Loucy (cell line): ENCODE results near the gene PLEKHB1.

Source experiments
- H2AFZ ChIP-seq: fragments of 200-600 bp; sonication (generic); 2 replicates; pipeline ENCODE4 v1.6.0; 2016; ENCODE audit warnings: antibody characterized with exemption, mild to moderate bottlenecking, low read length, moderate library complexity
- H3F3A ChIP-seq: fragments of 200-600 bp; 2 replicates; pipeline ENCODE4 v1.6.0; 2016; ENCODE audit warnings: antibody characterized with exemption, low read depth, mild to moderate bottlenecking
- H3K27me3 ChIP-seq: fragments of 200-600 bp; sonication (generic); 2 replicates; pipeline ENCODE4 v1.6.1; 2014; ENCODE audit warnings: low read length, mild to moderate bottlenecking; ENCODE audit not compliant: insufficient read depth, poor library complexity, severe bottlenecking
- H3K36me3 ChIP-seq: fragments of 200-600 bp; sonication (generic); 2 replicates; pipeline ENCODE4 v1.6.1; 2016; ENCODE audit warnings: low read length; ENCODE audit not compliant: insufficient read depth
- H3K4me1 ChIP-seq: fragments of 200-600 bp; sonication (generic); 2 replicates; pipeline ENCODE4 v1.5.1; 2014; ENCODE audit warnings: low read length, mild to moderate bottlenecking; ENCODE audit not compliant: insufficient read depth, poor library complexity, severe bottlenecking
- H3K4me2 ChIP-seq: fragments of 200-600 bp; sonication (generic); 2 replicates; pipeline ENCODE4 v1.6.0; 2014; ENCODE audit warnings: antibody characterized with exemption, low read length, low read depth, mild to moderate bottlenecking; ENCODE audit not compliant: poor library complexity, severe bottlenecking
- H3K4me3 ChIP-seq: fragments of 200-600 bp; sonication (generic); 2 replicates; pipeline ENCODE4 v1.5.1; 2014; ENCODE audit warnings: low read length, mild to moderate bottlenecking, mixed read lengths; ENCODE audit not compliant: poor library complexity, severe bottlenecking
- H3K79me2 ChIP-seq: fragments of 200-600 bp; sonication (generic); 2 replicates; pipeline ENCODE4 v1.6.1; 2014; ENCODE audit warnings: low read length; ENCODE audit not compliant: insufficient read depth
- H3K9ac ChIP-seq: fragments of 200-600 bp; sonication (generic); 2 replicates; pipeline ENCODE4 v1.6.0; 2014; ENCODE audit warnings: mild to moderate bottlenecking, low read depth, low read length, moderate library complexity; ENCODE audit not compliant: poor library complexity, severe bottlenecking
- H3K9me2 ChIP-seq: fragments of 200-600 bp; sonication (generic); replicated peaks from 2 replicates; pipeline ENCODE4 v1.6.1; 2016; ENCODE audit warnings: low read depth, low read length, mixed read lengths
- H3K9me3 ChIP-seq: fragments of 200-600 bp; sonication (generic); 2 replicates; pipeline ENCODE4 v1.6.1; 2014; ENCODE audit warnings: mild to moderate bottlenecking, antibody characterized with exemption, low read length, low read depth; ENCODE audit not compliant: insufficient read depth
- H4K20me1 ChIP-seq: fragments of 200-600 bp; sonication (generic); 2 replicates; pipeline ENCODE4 v1.6.0; 2014; ENCODE audit warnings: antibody characterized with exemption, low read length, mild to moderate bottlenecking; ENCODE audit not compliant: insufficient read depth, poor library complexity, severe bottlenecking
- EZH2phosphoT487 ChIP-seq: fragments of 200-600 bp; IDR thresholded peaks from 2 replicates; pipeline ENCODE4 v1.6.1; 2018; ENCODE audit warnings: antibody characterized with exemption, mild to moderate bottlenecking, moderate library complexity, borderline replicate concordance
- TF ChIP-seq, protein P1 (sequence below): fragments of 200-600 bp; sonication (generic); conservative IDR thresholded peaks from 2 replicates; pipeline ENCODE4 v1.5.1; 2014; ENCODE audit warnings: mild to moderate bottlenecking, antibody characterized with exemption, low read length

Gene PLEKHB1

DNA sequence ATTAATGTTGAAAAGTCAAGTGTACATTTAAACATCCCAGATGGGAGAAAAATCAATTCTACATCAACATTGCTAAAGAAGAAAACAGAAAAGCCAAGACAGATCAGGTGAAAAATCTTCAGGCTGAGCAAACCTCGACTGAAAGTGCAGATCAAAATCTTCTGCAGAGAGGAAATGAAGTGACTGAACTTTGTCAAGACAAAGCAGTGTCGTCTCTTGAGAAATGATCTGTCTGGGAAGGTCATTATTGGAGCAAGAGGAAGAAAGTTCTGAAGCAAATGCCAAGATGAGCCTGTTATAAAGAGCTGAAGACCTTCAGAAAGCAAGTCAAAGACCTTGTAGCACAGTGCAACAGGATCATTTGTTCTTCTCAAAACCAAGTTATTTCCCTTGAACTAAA lies 5.8 kb upstream of the PLEKHB1 start:
- H3K9me3 ChIP-seq: no peaks in the 10 kb centered on the region
- H3K36me3 ChIP-seq: no peaks in the 10 kb centered on the region
- H3F3A ChIP-seq: no peaks in the 10 kb centered on the region
- H4K20me1 ChIP-seq: no peaks in the 10 kb centered on the region
- H2AFZ ChIP-seq: no peak overlapping the region; the same call in 1 of the 2 replicates
- no peak overlapping the region for H3K9ac ChIP-seq
- no peaks in the 10 kb centered on the region for H3K27me3 ChIP-seq
- H3K4me2 ChIP-seq: no peak overlapping the region
- no peaks in the 10 kb centered on the region for H3K79me2 ChIP-seq
- H3K4me3 ChIP-seq: no peak overlapping the region
- TF ChIP-seq, protein P1, sequence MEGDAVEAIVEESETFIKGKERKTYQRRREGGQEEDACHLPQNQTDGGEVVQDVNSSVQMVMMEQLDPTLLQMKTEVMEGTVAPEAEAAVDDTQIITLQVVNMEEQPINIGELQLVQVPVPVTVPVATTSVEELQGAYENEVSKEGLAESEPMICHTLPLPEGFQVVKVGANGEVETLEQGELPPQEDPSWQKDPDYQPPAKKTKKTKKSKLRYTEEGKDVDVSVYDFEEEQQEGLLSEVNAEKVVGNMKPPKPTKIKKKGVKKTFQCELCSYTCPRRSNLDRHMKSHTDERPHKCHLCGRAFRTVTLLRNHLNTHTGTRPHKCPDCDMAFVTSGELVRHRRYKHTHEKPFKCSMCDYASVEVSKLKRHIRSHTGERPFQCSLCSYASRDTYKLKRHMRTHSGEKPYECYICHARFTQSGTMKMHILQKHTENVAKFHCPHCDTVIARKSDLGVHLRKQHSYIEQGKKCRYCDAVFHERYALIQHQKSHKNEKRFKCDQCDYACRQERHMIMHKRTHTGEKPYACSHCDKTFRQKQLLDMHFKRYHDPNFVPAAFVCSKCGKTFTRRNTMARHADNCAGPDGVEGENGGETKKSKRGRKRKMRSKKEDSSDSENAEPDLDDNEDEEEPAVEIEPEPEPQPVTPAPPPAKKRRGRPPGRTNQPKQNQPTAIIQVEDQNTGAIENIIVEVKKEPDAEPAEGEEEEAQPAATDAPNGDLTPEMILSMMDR: no peak
- no peaks in the 10 kb centered on the region for H3K9me2 ChIP-seq
- no peaks in the 10 kb centered on the region for H3K4me1 ChIP-seq

DNA sequence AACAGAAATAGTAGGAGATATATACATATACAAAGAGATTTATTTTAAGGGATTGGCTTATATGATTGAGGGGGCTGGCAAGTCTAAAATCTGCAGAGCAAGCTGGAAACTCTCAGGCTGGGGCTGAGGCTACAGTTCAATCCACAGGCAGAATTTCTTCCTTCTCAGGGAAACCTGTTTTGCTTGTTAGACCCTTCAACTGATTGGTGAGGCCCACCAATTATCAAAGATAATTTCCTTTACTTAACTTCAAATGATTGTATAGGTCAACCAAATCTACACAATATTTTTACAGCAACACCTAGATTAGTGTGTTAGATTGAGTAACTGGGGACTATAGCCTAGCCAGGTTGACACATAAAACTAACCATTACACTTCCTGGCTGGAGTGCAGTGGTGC lies 4.7 kb upstream of the PLEKHB1 start:
- Histone ChIP-seq H3F3A (no peaks in the 10 kb centered on the region), H3K9me2 (no peaks in the 10 kb centered on the region)

DNA sequence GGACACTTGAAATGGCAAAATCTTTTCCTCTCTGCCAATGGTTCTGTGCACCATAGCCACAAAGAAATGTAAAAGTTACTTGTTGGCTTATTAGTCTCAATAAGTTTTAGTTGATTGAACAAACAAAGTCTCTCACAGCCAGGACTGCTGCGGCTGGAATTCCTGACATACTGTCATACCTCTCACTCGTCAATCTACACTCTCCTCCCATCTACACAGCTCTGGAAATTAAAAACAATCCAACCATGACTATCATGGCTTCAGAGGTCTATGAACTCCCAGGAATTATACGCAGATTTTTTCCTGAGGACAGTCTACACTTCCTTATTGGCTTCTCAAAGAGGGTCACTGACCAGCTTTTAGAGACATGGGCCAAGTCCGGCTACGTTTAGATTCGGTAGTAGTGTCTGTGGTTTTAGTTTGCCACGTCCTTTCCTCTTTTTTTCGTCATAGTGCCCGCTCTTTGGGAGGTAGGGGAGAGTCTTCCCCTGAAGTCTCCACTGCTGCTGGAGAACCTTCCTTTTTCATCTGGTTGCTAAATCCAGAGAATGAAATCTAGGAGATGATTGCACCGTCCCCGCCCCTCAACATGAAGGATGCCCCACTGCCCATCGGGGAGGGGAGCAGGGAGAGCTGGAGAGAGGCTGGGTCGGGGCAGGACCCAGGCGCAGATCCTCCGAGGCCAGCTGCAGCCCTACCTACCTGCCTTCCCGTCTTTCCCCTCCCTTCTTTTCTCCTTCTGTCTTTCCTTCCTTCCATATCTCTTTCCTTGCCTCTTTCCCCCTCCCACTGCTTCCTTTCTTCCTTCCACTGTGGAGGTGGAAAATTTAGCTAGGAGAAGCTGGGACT lies 1.0 kb upstream of the PLEKHB1 start:
- Histone ChIP-seq H3K36me3 (no peaks in the 10 kb centered on the region), H3K9me2 (no peaks in the 10 kb centered on the region), H4K20me1 (no peaks in the 10 kb centered on the region), H3K4me2 (no peak overlapping the region), H3F3A (no peaks in the 10 kb centered on the region), H2AFZ (no peak overlapping the region), H3K9ac (no peak overlapping the region), H3K79me2 (no peaks in the 10 kb centered on the region), H3K4me1 (no peaks in the 10 kb centered on the region), H3K27me3 (no peaks in the 10 kb centered on the region), H3K4me3 (no peak overlapping the region), H3K9me3 (no peaks in the 10 kb centered on the region)
- no peak for TF ChIP-seq EZH2phosphoT487

More for the DNA sequence above, 4.7 kb upstream of the PLEKHB1 start:
- H3K4me3 ChIP-seq: no peak overlapping the region
- TF ChIP-seq EZH2phosphoT487: no peak
- TF ChIP-seq, protein P1: no peak
- no peak overlapping the region for H2AFZ ChIP-seq
- H3K9me3 ChIP-seq: no peaks in the 10 kb centered on the region
- no peak overlapping the region for H3K4me2 ChIP-seq
- H3K36me3 ChIP-seq: no peaks in the 10 kb centered on the region
- H3K27me3 ChIP-seq: no peaks in the 10 kb centered on the region
- H3K79me2 ChIP-seq: no peaks in the 10 kb centered on the region
- no peaks in the 10 kb centered on the region for H3K4me1 ChIP-seq
- H3K9ac ChIP-seq: no peak overlapping the region
- H4K20me1 ChIP-seq: no peaks in the 10 kb centered on the region
